ENCODE data around the gene ATP4A.

Gene ATP4A

DNA sequence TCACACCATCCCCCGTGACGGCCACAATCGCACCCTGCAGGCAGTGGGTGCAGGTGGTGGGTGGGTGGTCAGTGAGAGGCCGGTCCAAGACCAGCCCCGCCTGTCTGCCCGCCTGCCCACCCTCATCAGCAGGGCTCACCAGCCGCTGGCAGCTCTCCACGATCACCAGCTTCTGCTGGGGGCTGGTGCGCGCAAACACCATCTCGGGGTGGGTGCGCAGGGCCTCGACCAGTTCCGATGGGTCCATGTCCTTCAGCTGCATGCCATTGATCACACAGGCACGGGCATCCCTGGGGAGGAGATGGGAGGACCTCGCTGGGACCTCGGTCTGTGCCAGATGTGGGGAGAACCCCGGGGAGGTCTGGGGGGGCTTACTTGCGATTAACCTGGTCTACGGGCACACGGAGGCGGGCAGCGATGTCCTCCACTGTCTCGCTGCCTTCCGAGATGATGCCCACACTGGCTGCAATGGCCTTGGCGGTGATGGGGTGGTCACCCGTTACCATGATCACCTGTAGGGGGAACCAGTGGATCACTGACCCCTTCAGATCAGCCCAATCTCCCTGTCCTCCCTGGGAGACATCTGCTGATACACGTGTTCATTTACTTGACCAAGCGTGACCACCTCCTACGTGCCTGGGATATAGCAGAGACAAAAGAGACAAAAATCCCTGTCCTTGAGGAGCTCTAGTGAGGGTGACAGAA is 8.0 kb downstream of the ATP4A start:
- TF ChIP-seq, protein P1, sequence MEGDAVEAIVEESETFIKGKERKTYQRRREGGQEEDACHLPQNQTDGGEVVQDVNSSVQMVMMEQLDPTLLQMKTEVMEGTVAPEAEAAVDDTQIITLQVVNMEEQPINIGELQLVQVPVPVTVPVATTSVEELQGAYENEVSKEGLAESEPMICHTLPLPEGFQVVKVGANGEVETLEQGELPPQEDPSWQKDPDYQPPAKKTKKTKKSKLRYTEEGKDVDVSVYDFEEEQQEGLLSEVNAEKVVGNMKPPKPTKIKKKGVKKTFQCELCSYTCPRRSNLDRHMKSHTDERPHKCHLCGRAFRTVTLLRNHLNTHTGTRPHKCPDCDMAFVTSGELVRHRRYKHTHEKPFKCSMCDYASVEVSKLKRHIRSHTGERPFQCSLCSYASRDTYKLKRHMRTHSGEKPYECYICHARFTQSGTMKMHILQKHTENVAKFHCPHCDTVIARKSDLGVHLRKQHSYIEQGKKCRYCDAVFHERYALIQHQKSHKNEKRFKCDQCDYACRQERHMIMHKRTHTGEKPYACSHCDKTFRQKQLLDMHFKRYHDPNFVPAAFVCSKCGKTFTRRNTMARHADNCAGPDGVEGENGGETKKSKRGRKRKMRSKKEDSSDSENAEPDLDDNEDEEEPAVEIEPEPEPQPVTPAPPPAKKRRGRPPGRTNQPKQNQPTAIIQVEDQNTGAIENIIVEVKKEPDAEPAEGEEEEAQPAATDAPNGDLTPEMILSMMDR (IDR thresholded peaks at IDR 0.05) = peak; percentile 44
- peaks cover 64% of the 10 kb centered on the region for H3K27me3 Mint-ChIP-seq (ENCODE audit: low read depth, poor library complexity)
- peak; percentile 53 for DNase-seq
- H3K9me3 Mint-ChIP-seq = peaks cover 4% of the 10 kb centered on the region
- H3K36me3 Mint-ChIP-seq (ENCODE audit: low read depth) = peaks cover 4% of the 10 kb centered on the region
- peak overlapping the region; percentile 7 for H3K4me3 Mint-ChIP-seq
- H3K27ac Mint-ChIP-seq = peak overlapping the region; percentile 19
- H3K4me1 Mint-ChIP-seq = peaks cover 14% of the 10 kb centered on the region

DNA sequence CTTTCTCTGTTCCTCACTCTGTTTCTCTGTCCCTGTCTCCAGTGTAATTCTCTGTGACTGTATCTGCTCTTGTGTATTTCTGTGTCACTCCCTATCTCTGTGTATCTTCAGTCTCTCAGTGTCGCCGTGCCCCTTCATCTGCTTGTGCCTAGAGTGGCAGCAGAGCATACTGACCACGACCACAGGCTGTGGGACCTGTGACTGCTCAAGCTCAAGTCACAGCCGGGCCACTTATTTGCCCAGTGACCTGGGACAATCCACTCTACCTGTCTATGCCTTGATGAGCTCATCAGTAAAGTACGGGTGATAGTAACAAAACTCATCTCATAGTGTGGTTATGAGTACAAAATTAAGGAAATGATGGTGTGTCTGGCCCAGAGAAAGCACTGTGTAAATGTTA is 9.4 kb downstream of the ATP4A start:
- Mint-ChIP-seq H3K27ac (no peak overlapping the region), H3K36me3 (ENCODE audit: low read depth) (peaks cover 4% of the 10 kb centered on the region), H3K4me3 (no peak overlapping the region), H3K4me1 (peaks cover 18% of the 10 kb centered on the region), H3K9me3 (peaks cover 4% of the 10 kb centered on the region), H3K27me3 (ENCODE audit: low read depth, poor library complexity) (peaks cover 50% of the 10 kb centered on the region)
- TF ChIP-seq, protein P1 (IDR thresholded peaks at IDR 0.05) = no peak
- DNase-seq = no peak

DNA sequence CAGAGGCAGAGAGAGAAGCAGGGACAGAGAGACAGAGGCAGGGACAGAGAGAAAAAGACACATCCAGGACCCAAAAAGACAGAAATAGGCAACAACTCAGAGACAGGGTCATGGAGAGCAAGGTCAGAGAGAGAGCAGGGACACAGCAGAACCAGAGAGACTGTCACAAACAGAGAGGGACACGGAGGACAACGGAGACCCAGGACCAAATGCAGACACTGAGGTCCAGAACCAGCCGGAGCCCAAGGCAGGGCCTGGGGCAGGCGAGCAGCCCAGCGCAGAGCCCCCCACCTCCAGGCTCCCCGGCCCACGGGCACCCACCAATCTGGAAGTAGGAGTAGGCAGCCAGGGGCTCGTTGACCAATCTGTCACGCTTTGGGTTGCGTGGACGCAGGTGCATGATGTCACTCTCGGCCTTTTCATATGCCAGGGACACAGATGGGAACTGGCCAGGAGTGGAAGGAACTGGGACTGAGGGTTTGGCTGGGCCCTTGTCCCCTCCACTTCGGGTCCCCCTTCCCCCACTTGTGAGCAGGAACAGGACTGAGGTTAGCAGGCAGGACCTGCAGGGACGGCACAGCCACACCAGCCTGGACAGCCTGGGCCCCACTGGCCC is 10.0 kb downstream of the ATP4A start:
- H3K27me3 Mint-ChIP-seq (ENCODE audit: low read depth, poor library complexity) = peaks cover 44% of the 10 kb centered on the region
- peaks cover 4% of the 10 kb centered on the region for H3K9me3 Mint-ChIP-seq
- no peak overlapping the region for H3K27ac Mint-ChIP-seq
- H3K4me3 Mint-ChIP-seq = no peak overlapping the region
- no peak for DNase-seq
- peaks cover 4% of the 10 kb centered on the region for H3K36me3 Mint-ChIP-seq (ENCODE audit: low read depth)
- peaks cover 24% of the 10 kb centered on the region for H3K4me1 Mint-ChIP-seq
- TF ChIP-seq, protein P1 (IDR thresholded peaks at IDR 0.05) = no peak

DNA sequence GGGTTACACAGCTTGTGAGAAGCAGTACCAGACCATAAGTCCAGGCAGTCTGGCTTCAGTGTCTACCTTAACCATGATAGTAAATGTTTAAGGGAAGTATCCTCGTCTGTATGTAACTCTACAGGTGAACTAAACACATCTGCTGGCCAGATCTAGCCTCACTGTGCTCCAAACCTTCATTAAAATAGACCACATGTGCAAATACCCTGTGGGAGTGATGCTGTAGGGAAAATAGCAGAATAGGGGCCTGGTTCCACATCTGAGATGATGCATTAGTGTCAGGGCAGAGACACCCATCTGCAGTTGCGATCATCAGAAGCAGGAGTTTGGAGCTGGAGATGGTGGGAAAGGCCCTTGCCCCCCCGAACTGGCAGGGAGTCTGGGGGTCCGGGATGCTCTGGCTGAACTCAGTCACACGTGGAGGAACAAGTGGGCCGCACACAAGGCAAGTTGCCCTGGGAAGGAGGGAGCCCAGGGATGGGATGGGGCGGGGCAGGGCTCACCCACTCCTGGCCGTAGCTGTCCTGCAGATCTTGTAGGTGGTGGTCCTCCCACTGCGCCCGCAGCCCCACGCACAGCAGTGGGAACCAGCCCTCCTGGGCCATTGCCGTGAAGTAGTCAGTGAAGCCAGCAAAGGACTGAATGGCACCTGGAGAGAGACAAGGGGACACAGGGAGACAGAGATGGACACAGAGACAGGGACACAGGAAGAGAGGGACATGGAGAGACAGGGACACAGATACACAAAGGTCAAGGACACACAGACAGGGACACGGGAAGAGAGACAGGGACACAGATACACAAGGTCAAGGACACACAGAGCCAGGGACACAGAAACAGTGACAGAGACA is 10.7 kb downstream of the ATP4A start:
- TF ChIP-seq, protein P1 (IDR thresholded peaks at IDR 0.05) = no peak
- H3K27me3 Mint-ChIP-seq (ENCODE audit: low read depth, poor library complexity) = peaks cover 37% of the 10 kb centered on the region
- no peak for DNase-seq
- peaks cover 4% of the 10 kb centered on the region for H3K36me3 Mint-ChIP-seq (ENCODE audit: low read depth)
- H3K4me3 Mint-ChIP-seq = no peak overlapping the region
- H3K9me3 Mint-ChIP-seq = peaks cover 4% of the 10 kb centered on the region
- H3K27ac Mint-ChIP-seq = no peak overlapping the region
- peaks cover 28% of the 10 kb centered on the region for H3K4me1 Mint-ChIP-seq

DNA sequence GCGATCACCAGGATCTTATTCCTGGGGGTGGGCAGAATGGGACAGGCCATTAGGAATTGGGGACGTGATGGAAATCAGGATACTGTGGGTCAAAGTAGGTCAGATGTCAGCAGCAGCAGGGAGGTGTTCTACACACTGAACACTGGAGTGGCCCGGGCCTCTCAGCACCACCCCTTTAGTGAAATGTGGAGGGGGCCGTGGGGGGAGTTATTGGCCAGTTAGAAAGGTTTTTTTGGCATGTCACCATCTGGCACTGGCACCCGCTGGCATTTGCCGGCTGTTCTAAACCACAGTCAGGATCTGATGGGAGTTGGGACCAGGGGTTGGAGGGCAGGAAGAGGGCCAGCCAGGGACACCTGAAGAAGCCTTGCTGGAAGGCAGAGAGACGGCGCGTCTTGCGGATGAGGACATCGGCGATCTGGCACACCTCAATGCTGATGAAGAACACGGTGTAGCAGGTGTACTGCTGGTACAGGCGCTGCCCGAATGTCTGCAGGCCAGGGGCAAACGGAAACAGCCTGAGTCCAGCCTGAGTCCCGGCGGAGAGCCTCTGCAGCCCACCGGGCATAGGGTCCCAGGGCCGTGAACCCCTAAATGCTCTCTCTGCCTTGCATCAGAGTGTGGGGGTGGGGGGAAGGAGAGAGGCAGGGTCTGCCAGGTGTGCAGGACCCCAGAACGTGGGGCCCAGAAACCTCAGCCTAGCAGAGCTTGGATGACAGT is 12.2 kb downstream of the ATP4A start:
- Mint-ChIP-seq H3K4me1 (peaks cover 33% of the 10 kb centered on the region), H3K9me3 (peaks cover 4% of the 10 kb centered on the region), H3K36me3 (ENCODE audit: low read depth) (peaks cover 4% of the 10 kb centered on the region), H3K27ac (no peak overlapping the region), H3K4me3 (no peak overlapping the region), H3K27me3 (ENCODE audit: low read depth, poor library complexity) (peaks cover 25% of the 10 kb centered on the region)
- no peak for DNase-seq
- TF ChIP-seq, protein P1 (IDR thresholded peaks at IDR 0.05) = no peak
